Stimulated activated CD8-positive, alpha-beta memory T cell treated with anti-CD3 and anti-CD28 coated beads, Interleukin-15, amount 100 ng/mL, for 1 hour (primary cell): Measurements from ENCODE around the gene MTHFD1L.
"Not testable (repeated sequence)": the region's sequence is repeated elsewhere in the genome, so short reads cannot be mapped to it uniquely, and the experiment has no call there.

ENCODE experiments used
- DNase-seq: peaks from one replicate; pipeline ENCODE4 v3.0.0-alpha.2; 2020; ENCODE audit warnings: low read depth

MTHFD1L gene

GRCh38 chr6:151123641-151124040, 258.1 kb downstream of the MTHFD1L start:
- DNase-seq: not testable (repeated sequence)

GRCh38 chr6:151125242-151125641, 259.7 kb downstream of the MTHFD1L start:
- not testable (repeated sequence) for DNase-seq

- not testable (repeated sequence) for DNase-seq
Observed at GRCh38 chr6:151125651-151126416, 260.3 kb downstream of the MTHFD1L start.

- not testable (repeated sequence) for DNase-seq
Observed at GRCh38 chr6:151126417-151126724, 260.9 kb downstream of the MTHFD1L start.

- not testable (repeated sequence) for DNase-seq
Observed at GRCh38 chr6:151127133-151127798, 261.8 kb downstream of the MTHFD1L start.

GRCh38 chr6:151128763-151129370, 263.4 kb downstream of the MTHFD1L start:
- DNase-seq: no peak

- no peak for DNase-seq
Observed at GRCh38 chr6:151130329-151130728, 264.8 kb downstream of the MTHFD1L start.

GRCh38 chr6:151131324-151132007, 266.0 kb downstream of the MTHFD1L start:
- no peak for DNase-seq

GRCh38 chr6:151136141-151136755, 270.7 kb downstream of the MTHFD1L start:
- DNase-seq: no peak

GRCh38 chr6:151137542-151137941, 272.0 kb downstream of the MTHFD1L start:
- no peak for DNase-seq

- no peak for DNase-seq
Observed at GRCh38 chr6:151139524-151139923, 274.0 kb downstream of the MTHFD1L start.

- DNase-seq: no peak
Observed at GRCh38 chr6:151140767-151141166, 275.3 kb downstream of the MTHFD1L start.

- no peak for DNase-seq
Observed at GRCh38 chr6:151141685-151142084, 276.2 kb downstream of the MTHFD1L start.

GRCh38 chr6:151142676-151143075, 277.2 kb downstream of the MTHFD1L start:
- DNase-seq: no peak

- DNase-seq: no peak
Observed at GRCh38 chr6:151143337-151143736, 277.8 kb downstream of the MTHFD1L start.

- DNase-seq: no peak
Observed at GRCh38 chr6:151143806-151144205, 278.3 kb downstream of the MTHFD1L start.

GRCh38 chr6:151147118-151147832, 281.8 kb downstream of the MTHFD1L start:
- DNase-seq: no peak

GRCh38 chr6:151148111-151148510, 282.6 kb downstream of the MTHFD1L start:
- no peak for DNase-seq

GRCh38 chr6:151149793-151150192, 284.3 kb downstream of the MTHFD1L start:
- no peak for DNase-seq
